ENCODE results near the gene TMED4. TPM values are rescaled to one million over a fixed set of nuclear protein-coding genes. Genes with fewer than 3 reads are reported as not detected.

The TMED4 gene
- total and polyA plus RNA-seq, 2 of the 13 experiments (the other 11 are each of a cell fraction or from before 2014, with no cell fraction given) = 81.4 to 109 TPM

DNA sequence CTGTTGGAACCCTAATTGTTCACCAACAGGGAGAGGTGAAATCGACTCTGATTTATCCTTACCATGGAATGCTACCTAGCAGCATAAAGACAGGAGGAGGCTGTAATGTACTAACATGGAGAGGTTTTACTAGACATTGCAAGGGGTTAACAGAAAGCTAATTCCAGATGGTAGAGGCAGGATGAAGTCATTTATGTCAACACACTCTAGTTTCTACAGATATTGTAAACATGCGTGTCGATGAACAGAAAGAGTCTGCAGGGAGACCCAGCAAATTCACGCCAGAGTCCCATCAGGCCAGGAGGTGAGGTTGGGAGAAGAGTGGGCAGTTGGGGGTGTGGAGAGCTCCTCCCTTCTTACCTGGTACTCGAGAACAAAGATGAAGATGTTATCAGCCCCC, 47.9 kb downstream of the TMED4 start:
- intact Hi-C loops (cut with micrococcal nuclease; ENCODE audit: unreplicated experiment) (no loop called here), in situ Hi-C loops (cut with HindIII; ENCODE audit: extremely low pct_ligation_motif_present, low pct_unique_long_range_greater_than_20kb) (no loop called here)
- Histone ChIP-seq H4K20me1 (ENCODE audit: insufficient read depth, low read length) (peaks cover 19% of the 10 kb centered on the region), H3K27ac (ENCODE audit: extremely low read length, insufficient read depth, low read length) (no peak overlapping the region), H3K36me3 (replicated peaks in 1 of 2; ENCODE audit: control insufficient read depth in 1 of 2, insufficient read depth in 2 of 2, low read length in 2 of 2) (peaks cover 8 to 36% of the 10 kb centered on the region in 2 experiments), H3K4me2 (ENCODE audit: low read depth, low read length) (peak overlapping the region; percentile 10; the same call in 1 of the 2 replicates), H3K9me3 (ENCODE audit: low read length) (no peaks in the 10 kb centered on the region), H3K9ac (ENCODE audit: insufficient read depth, low read depth, low read length) (no peak overlapping the region), H3K27me3 (ENCODE audit: control insufficient read depth in 1 of 2, insufficient read depth in 2 of 2, low read length in 2 of 2) (no peaks in the 10 kb centered on the region), H3K79me2 (ENCODE audit: insufficient read depth, low read length) (peaks cover 42% of the 10 kb centered on the region), H2AFZ (ENCODE audit: low read length) (no peak overlapping the region), H3K4me1 (ENCODE audit: insufficient read depth, low read length) (peaks cover 58% of the 10 kb centered on the region), H3K4me3 (replicated peaks in 1 of 3; ENCODE audit: insufficient read depth in 1 of 3, low read depth in 2 of 3, low read length in 3 of 3) (no peak overlapping the region)
- no TSS peak for BruUV-seq (replicated peaks)
- POLR2A ChIA-PET = interaction anchor here (1.0 to 1.8 kb wide), 6 partner anchors 28 to 48 kb away, joined by 3 to 6 read pairs (median 4); partner anchors contain the start of genes DDX56 and TMED4
- no peak for TF ChIP-seq ZNF605 (CRISPR knock-in tag; IDR thresholded peaks at IDR 0.05)
- no peak for TF ChIP-seq ZNF709 (CRISPR knock-in tag; IDR thresholded peaks at IDR 0.05)
- no peak for TF ChIP-seq ZBTB34 (CRISPR knock-in tag; IDR thresholded peaks at IDR 0.05)
- TF ChIP-seq KAT2B (IDR thresholded peaks at IDR 0.05; ENCODE audit: borderline replicate concordance, low read depth, low read length) = no peak
- TF ChIP-seq DRAP1 (CRISPR knock-in tag; IDR thresholded peaks at IDR 0.05) = no peak
- no peak for TF ChIP-seq ZNF431 (CRISPR knock-in tag; IDR thresholded peaks at IDR 0.05; ENCODE audit: borderline replicate concordance, low read depth)
- TF ChIP-seq, protein P1, sequence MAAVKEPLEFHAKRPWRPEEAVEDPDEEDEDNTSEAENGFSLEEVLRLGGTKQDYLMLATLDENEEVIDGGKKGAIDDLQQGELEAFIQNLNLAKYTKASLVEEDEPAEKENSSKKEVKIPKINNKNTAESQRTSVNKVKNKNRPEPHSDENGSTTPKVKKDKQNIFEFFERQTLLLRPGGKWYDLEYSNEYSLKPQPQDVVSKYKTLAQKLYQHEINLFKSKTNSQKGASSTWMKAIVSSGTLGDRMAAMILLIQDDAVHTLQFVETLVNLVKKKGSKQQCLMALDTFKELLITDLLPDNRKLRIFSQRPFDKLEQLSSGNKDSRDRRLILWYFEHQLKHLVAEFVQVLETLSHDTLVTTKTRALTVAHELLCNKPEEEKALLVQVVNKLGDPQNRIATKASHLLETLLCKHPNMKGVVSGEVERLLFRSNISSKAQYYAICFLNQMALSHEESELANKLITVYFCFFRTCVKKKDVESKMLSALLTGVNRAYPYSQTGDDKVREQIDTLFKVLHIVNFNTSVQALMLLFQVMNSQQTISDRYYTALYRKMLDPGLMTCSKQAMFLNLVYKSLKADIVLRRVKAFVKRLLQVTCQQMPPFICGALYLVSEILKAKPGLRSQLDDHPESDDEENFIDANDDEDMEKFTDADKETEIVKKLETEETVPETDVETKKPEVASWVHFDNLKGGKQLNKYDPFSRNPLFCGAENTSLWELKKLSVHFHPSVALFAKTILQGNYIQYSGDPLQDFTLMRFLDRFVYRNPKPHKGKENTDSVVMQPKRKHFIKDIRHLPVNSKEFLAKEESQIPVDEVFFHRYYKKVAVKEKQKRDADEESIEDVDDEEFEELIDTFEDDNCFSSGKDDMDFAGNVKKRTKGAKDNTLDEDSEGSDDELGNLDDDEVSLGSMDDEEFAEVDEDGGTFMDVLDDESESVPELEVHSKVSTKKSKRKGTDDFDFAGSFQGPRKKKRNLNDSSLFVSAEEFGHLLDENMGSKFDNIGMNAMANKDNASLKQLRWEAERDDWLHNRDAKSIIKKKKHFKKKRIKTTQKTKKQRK (IDR thresholded peaks at IDR 0.05; ENCODE audit: low read length) = no peak
- no peak for TF ChIP-seq ZSCAN20 (CRISPR knock-in tag; IDR thresholded peaks at IDR 0.05; ENCODE audit: borderline replicate concordance)
- TF ChIP-seq, protein P2, sequence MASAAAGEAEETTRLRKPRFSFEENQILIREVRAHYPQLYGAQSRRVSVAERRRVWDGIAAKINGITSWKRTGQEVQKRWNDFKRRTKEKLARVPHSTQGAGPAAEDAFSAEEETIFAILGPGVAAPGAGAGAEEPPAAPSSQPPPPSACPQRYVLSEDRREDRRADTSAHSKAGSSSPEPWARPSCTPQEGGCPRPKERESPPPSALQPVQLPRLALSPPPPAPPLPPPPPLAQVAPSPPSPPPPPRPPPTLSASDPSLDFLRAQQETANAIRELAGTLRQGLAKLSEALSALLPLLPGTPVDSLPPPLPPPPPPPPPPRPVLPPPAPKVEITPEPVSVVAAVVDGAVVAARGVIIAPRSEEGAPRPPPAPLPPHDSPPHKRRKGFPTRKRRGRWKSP (CRISPR knock-in tag; IDR thresholded peaks at IDR 0.05) = no peak
- TF ChIP-seq ZNF816 (CRISPR knock-in tag; IDR thresholded peaks at IDR 0.05; ENCODE audit: borderline replicate concordance) = no peak
- TF ChIP-seq ZNF737 (CRISPR knock-in tag; IDR thresholded peaks at IDR 0.05; ENCODE audit: borderline replicate concordance) = no peak
- TF ChIP-seq ARHGAP35 (CRISPR knock-in tag; IDR thresholded peaks at IDR 0.05; ENCODE audit: borderline replicate concordance) = no peak
- no peak for TF ChIP-seq ZMYM4 (CRISPR knock-in tag; IDR thresholded peaks at IDR 0.05)
- TF ChIP-seq GATAD2A (CRISPR knock-in tag; IDR thresholded peaks at IDR 0.05) = no peak
- ATAC-seq = no peak
- no peak for DNase-seq (ENCODE audit: low spot score)
- no peak for FAIRE-seq
- CTCF ChIA-PET (ENCODE audit: low intra/inter-chr PET ratio, low total read pairs) = interaction anchor here (2.5 kb wide), 1 partner anchor 32 kb away, joined by 14 read pairs; no protein-coding TSS in a partner anchor
- WGBS (ENCODE audit: low lambda C conversion rate) = 89% methylated on average over 5 of the region's 5 CpGs
